NCI-H748 (cell line): ENCODE data around the gene FBXO33.

Source experiments
- DNase-seq: peaks from one replicate; lab custom pipeline; 2025; ENCODE audit not compliant: unreplicated experiment; lab: John Stamatoyannopoulos, UW

The FBXO33 gene

DNA sequence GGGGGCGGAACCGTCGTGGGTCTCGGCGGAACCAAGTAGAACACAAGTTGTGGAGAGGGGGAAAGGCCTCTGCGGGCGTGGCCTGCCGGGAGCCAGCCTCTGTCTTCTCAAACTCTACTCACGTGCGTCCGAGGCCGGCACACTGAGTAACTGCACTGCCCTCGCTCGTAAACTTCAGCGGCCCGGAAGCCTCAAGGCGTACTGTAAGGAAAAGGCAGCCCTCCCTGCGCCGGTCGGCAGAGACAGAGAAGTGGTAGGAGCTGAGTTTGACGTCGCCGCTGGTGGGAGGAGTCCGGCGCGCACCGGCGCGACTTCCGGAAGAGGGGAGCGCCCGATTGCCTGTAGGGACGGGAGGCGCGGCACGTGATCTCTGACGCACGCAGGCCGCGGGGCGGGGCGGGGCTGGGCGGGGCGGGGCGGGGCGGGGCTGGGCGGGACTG, at the start of gene FBXO33:
Gene FBXO33, minus strand, starts transcription at position 255 of the 440 bp plus-strand sequence. CDS start 271 bp downstream, outside the sequence.
- peak; percentile 95 for DNase-seq

DNA sequence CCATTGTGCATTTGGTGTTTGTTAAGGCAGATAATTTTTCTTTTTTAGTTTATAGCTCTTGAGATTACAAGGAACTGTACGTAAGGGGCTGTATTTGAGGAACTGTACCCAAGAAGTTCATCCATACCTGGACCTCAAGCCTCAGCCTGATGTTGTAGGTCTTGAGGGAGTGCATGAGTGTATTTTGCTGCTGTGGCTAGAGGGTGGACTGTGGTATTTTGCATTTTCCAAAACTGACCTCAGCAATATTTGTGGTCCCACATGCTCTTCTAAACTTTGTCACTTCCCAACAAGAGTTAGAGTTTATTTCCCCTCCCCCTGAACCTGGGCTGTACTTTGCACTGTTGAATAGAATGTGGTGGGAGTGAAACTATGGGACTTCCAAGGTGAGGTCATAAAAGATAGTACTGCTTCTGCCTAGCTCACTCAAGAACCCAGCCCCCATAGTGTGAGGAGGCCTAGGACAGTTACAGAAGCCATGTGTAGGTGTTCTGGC, 42.2 kb upstream of the FBXO33 start:
- no peak for DNase-seq

DNA sequence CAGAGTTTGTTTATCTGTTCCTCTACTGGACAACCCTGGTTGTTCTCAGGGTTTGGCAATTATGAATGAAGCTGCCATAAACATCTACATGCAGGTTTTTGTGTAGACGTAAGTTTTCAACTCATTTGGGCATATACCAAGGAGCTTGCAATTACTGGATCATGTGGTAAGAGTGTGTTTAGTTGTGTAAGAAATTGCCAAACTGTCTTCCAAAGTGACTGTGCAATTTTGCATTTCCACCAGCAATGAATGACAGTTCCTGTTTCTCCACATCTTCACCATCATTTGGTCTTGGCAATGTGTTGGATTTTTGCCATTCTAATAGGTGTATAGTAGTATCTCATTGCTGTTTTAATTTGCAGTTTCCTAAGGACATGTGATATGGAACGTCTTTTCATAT, 39.8 kb upstream of the FBXO33 start:
- no peak for DNase-seq

DNA sequence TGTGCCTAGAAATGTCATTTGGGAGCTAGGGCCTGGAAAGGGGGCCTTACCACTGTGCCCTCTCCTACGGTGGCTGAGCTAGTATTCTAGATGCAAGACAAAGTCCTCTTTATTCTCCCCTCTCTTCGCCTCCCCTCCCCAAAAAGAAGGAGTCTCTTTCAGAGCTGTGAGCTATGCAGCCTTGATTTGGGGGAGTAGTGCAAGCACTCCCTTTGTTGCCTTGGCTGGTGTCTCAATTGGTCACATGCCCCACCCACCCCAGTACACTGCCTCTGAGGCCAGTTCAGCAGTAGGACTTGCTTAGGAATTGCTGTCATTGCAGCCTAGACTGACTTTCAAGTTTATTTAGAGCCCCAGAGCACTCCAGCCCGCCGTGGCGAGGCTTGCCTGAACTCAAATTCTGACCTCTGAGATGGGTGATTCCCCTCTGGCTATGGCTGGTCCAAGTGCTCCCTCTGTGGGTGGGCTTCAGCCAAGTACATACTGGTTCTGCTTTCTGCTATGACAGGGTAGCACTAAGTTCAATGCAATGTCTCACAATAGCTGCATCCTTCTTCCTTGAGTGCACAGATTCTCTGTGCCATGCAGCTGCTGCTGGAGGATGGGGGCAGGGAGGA, 37.0 kb upstream of the FBXO33 start:
- DNase-seq: peak; percentile 14

- peak; percentile 63 for DNase-seq
Measured at GRCh38 chr14:39467889-39468524, 35.8 kb upstream of the FBXO33 start.

DNA sequence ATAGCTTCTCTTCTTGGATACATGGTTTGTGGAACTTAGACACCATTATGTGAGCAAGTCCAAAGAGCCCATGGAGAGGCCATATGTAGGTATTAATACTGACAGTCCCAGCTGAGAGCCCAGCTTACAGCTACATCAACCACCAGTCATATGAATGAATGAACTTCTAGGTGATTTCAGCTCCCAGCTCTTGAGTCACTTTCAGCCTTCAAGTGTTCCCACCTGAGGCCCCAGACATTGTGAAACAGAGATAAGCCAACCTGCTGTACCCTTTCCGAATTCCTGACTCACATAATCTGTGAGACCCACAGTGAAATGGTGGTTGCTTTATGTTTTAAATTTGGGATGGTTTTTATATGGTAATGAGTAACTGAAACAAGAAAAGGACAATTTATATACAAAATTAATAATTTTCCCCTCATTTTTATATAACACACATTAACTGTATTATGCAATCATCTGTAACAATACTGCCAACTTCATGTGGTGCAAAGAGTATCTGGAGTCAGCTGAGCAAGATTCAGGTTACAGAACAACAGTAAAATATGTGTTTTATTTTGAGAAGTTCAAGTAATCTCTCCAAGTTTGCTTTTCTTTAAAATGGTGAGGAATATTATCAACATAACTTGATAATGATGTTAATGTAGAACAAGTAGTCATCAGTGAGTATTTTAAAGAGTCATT, 27.7 kb upstream of the FBXO33 start:
- DNase-seq: no peak

GRCh38 chr14:39456702-39457250, 24.5 kb upstream of the FBXO33 start:
- DNase-seq: no peak

DNA sequence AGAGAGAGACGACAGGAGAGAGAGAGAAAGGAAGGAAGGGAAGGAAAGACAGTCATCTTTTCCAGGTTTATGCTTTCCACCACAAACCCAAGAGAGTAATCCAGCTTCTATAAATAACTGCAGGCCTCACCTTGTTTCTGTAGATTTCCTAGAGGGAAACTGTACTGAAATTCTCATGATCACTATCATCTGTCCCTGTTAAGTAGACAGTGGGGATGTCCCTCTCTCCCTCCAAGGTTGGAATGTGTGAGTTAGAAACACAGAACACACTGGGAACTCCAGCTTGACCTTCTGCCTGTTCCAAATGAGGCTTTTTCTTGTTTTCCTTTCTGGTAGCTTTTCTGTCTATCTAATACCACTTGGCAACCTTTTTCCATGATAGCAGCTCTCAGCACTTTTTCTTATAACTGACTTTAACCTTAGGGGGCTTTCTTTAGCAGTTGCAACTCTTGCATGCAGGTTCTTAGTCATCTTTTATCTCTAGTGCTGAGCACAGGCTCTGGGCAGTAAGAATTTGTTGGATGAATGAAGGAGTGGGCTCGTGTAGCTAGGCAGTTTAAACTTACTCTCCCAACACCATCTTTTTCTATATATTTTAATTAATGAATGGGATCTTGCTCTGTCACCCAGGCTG, 22.8 kb upstream of the FBXO33 start:
- no peak for DNase-seq

GRCh38 chr14:39452680-39453079, 20.4 kb upstream of the FBXO33 start:
- no peak for DNase-seq

- no peak for DNase-seq
Measured at GRCh38 chr14:39451811-39452210, 19.6 kb upstream of the FBXO33 start.

GRCh38 chr14:39447175-39447661, 15.0 kb upstream of the FBXO33 start:
- DNase-seq: peak; percentile 6

DNA sequence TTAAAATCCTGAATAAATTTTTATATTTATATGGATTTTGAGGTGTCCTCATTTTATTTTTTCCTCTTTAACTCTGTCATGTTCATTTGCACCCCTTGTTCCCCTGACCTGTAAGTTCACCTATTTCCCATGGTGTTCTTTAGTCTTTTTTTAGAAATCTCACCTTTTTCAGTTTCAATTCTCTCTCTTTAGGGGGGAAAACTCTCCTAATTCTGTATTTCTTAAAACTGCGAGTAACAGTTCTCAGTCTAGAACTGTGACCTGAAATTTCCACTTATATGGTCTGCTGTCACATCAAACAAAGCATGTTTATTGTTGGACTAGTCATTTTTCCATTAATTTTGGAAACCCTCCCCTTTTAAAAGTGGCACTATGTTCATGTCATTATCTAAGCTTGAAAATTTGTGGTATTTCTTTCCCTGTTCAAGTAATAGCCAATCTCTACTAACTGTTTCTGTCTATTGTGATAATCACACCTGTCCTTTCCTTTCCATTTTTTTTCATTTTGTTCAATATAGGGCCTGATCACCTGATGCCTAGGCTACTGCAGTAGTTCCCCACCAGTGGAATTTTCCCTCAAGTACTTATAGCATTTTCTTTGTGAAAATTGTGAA, 14.0 kb upstream of the FBXO33 start:
- DNase-seq: no peak

- DNase-seq: no peak
Measured at GRCh38 chr14:39442293-39442692, 10.1 kb upstream of the FBXO33 start.

DNA sequence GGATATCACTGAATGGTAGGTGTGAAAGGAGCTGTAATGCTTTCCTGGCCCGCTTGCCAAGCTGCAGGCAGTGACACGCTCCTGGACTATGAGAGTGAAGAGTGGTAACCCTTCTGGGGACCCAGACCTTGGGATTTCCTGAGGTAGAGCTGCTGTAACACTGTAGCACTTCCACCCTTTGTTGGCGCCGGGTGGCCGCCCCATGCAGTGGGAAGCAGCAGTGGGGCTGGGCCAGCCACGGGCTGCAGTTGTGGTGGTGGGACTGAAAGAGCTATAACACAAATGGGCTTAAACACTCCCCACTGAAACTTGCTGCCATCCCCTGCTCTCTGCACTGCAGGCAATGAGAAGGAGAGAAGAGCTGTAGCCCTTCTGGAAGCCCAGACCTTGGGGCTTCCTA, 9.6 kb upstream of the FBXO33 start:
- DNase-seq: no peak

GRCh38 chr14:39440975-39441374, 8.7 kb upstream of the FBXO33 start:
- DNase-seq: no peak

GRCh38 chr14:39435241-39435640, 3.0 kb upstream of the FBXO33 start:
- DNase-seq: no peak

- DNase-seq: peak; percentile 55
Measured at GRCh38 chr14:39434401-39434800, 2.2 kb upstream of the FBXO33 start.

- peak; percentile 43 for DNase-seq
Measured at GRCh38 chr14:39433452-39433813, 1.2 kb upstream of the FBXO33 start.

DNA sequence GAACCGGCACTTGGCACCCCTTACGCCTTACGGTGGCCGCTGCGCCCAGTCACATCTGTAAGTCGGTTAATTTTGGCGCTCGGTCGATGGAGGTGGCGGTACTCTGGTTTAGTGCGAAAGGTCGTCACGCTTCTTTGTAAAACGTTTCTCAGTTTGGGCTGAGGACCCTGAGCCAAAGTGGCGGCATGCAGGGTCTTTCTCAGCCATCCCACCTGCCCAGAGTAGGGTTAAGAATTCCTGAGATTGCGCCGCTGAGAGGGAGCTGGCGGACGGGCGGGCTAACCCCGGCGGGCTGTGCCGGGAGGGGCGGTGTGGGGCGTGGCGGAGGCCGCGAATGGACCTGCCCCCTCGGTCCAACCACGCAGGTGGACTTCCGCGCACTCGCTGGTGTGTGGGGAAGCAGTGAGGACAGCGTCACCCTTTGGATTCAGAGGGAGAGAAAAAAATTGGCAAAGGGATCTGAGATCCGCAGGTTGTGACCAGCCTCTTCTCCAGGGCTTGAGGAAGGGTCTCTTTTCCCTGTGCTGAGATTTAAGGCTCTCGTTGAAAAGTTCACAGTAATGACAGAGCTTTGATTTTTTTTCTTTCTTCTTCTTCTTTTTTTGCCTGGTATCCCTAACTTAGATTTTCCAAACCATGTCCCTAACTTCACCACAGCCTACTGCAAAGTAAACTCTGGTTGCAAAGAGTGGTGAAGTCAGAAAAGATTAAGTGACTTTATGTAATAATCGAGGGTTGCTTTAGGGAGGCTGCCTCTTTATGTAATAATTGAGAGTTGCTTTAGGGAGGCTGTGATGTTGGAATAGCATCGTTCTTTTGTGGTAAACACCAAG, 602 bp upstream of the FBXO33 start:
- DNase-seq: peak; percentile 97
